RWPE1 (cell line): ENCODE results near the gene ZNF669.
"Not testable (repeated sequence)": the region's sequence is repeated elsewhere in the genome, so short reads cannot be mapped to it uniquely, and the experiment has no call there.

Source experiments
- CTCF ChIA-PET: fragments of 350-600 bp; sonication (Branson Sonifier 250); formaldehyde crosslinking; extraction: SDS; loops from one replicate; lab custom pipeline; 2021; lab: Yijun Ruan, JAX
- POLR2A ChIA-PET: fragments of 400-600 bp; formaldehyde crosslinking; extraction: SDS; loops from one replicate; lab custom pipeline; 2020; ENCODE audit warnings: antibody characterized with exemption; ENCODE audit not compliant: low non-redundant PET; lab: Yijun Ruan, JAX
- DNase-seq: peaks from one replicate; pipeline ENCODE4 v3.0.0; 2012; ENCODE audit warnings: low spot score
- H3K27ac ChIP-seq: fragments of 450-650 bp; 2 replicates; pipeline ENCODE4 v1.5.1; 2017
- TF ChIP-seq, protein P1 (sequence below): fragments of 450-650 bp; conservative IDR thresholded peaks from 2 replicates; pipeline ENCODE4 v1.5.1; 2017; ENCODE audit warnings: low read depth, mild to moderate bottlenecking

The ZNF669 gene

DNA sequence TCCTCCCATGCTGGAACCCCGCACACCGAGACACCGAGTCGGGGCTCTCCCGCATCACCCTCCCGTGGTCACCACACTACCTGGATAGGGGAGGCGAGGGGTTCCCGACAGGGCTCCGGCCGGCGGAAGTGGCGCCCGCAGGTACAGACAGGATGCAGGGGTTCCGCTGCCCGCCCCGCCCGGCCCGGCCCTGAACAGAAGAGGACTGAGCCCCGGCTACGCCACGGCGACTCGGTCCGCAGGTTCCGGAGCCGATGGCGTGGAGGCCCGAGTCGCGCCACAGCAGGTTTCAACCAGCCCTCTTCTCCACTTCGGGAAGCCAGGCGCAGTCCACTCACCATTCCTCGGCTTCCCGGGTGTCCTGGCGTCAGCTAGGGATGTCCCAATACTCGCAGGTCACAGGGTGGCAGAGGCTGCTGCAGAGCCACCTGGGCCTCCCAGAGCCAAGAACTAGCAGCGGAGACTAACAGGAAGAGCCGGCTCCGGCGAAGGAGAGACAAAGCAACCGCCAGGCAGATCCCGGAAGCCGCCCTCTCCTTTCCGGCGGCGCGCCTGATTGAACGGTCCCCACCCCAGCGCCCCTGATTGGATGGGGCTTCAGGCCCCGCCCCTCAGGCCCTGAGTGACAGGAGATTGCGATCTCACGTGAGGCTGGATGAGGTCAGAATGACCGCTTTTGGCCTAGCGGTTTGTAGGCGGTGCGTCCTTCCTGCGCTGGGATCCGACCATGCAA lies at the start of gene ZNF669:
ZNF669 (minus strand) TSS at position 498 of the 733 bp plus-strand sequence; CDS start at position 341, 157 bp downstream.
- TF ChIP-seq, protein P1, sequence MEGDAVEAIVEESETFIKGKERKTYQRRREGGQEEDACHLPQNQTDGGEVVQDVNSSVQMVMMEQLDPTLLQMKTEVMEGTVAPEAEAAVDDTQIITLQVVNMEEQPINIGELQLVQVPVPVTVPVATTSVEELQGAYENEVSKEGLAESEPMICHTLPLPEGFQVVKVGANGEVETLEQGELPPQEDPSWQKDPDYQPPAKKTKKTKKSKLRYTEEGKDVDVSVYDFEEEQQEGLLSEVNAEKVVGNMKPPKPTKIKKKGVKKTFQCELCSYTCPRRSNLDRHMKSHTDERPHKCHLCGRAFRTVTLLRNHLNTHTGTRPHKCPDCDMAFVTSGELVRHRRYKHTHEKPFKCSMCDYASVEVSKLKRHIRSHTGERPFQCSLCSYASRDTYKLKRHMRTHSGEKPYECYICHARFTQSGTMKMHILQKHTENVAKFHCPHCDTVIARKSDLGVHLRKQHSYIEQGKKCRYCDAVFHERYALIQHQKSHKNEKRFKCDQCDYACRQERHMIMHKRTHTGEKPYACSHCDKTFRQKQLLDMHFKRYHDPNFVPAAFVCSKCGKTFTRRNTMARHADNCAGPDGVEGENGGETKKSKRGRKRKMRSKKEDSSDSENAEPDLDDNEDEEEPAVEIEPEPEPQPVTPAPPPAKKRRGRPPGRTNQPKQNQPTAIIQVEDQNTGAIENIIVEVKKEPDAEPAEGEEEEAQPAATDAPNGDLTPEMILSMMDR = no peak
- peak; percentile 96 for DNase-seq
- POLR2A ChIA-PET = no interaction called here
- CTCF ChIA-PET = interaction anchor here (0.6 kb wide), 1 partner anchor 25 kb away, joined by 5 read pairs; the partner anchor contains the start of gene ZNF670
- H3K27ac ChIP-seq = peak within 1 kb of the TSS; percentile 95

DNA sequence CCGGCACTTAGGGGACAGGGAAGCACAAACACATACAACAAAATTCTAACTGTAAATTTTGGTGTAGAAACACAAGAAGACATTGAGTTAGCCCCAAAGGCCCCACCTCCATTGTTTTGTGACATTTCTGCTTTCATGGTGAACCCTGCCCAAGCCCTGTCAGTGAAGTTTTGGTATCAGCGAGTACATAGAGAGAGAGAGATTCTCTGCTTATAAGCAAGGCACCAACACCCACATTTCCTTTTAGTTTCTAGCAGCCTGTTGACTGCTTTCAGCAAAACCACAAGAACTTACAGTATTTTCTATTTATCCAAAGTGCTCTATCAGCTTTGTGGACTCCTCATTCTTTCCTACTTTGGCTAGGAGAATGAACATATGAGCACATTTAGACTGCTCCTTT lies 43.6 kb upstream of the ZNF669 start:
- CTCF ChIA-PET = no interaction called here
- H3K27ac ChIP-seq = no peak overlapping the region
- TF ChIP-seq, protein P1 = no peak
- DNase-seq = no peak
- POLR2A ChIA-PET = no interaction called here

DNA sequence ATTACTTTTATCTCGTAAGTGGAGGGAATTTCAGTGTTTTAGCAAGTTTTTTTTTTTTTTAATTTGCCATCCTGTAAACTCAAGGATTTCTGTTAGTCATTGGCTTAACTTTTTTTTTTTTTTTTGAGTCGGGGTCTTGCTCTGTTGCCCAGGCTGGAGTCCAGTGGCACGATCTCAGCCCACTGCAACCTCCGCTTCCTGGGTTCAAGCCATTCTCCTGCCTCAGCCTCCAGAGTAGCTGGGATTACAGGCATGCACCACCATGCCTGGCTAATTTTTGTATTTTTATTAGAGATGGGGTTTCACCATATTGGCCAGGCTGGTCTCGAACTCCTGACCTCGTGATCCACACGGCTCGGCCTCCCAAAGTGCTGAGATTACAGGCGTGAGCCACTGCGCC lies 43.0 kb upstream of the ZNF669 start:
- CTCF ChIA-PET = interaction anchor here (0.7 to 1.2 kb wide), 2 partner anchors 14 to 316 kb away, joined by 4 to 6 read pairs; no protein-coding TSS in a partner anchor
- DNase-seq, H3K27ac ChIP-seq, POLR2A ChIA-PET: not testable (repeated sequence)

DNA sequence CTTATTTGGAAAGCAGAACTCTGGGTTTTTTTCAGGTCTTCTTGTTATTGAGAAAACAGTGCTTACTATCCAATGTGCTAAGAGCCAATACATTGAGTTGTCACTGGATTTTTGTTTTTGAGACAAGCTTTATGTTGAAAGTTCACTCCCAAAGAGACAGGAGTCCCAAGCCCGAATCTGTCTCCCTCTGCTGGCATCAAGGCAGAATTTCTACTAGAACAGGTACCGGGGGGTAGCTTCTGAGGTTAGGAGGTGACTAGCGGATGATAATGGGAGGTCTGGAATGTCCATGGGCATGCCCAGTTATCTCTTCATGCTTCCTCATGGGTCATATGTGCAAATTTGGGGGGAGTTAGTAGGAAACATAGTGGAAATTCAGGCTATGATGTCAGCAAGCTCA lies 42.5 kb upstream of the ZNF669 start:
- POLR2A ChIA-PET = no interaction called here
- TF ChIP-seq, protein P1 = no peak
- no peak overlapping the region for H3K27ac ChIP-seq
- CTCF ChIA-PET = interaction anchor here (0.7 to 1.2 kb wide), 2 partner anchors 14 to 316 kb away, joined by 4 to 6 read pairs; no protein-coding TSS in a partner anchor
- DNase-seq = no peak

DNA sequence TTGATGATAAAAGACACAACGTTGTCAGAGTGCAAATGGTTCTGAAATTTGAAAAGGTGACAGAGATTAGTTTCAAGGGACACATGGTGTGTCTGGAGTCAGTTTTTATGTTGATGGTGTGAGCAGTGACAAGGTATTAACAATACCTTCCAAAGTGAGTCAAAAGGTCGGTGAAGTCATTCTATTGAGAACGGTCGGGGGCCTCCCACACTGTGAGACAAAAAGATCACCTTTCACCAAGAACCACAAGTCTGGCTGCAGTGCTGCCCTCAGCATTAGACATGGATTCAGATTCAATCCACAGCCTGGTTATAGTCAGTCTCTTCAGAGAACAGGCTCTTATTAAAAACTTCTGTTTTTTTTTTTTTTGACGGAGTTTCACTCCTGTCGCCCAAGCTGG lies 41.1 kb upstream of the ZNF669 start:
- TF ChIP-seq, protein P1 = no peak
- ChIA-PET CTCF (interaction anchor here (0.6 kb wide), 1 partner anchor 87 kb away, joined by 3 read pairs; no protein-coding TSS in a partner anchor), POLR2A (no interaction called here)
- DNase-seq = no peak
- H3K27ac ChIP-seq = no peak overlapping the region

DNA sequence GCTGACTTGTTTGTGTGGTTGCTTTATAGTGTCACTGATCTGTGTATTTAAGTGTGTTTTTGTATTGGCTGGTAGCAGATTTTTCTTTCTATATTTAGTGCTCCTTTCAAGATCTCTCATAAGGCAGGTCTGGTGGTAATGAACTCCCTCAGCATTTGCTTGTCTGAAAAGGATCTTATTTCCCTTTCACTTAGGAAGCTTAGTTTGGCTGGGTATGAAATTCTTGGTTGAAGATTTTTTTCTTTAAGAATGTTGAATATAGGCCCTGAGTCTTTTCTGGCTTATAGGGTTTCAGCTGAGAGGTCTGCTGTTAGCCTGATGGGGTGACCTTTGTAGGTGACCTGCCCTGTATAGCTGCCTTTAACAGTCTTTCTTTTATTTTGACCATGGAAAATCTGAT lies 35.4 kb upstream of the ZNF669 start:
- DNase-seq, H3K27ac ChIP-seq, POLR2A ChIA-PET: not testable (repeated sequence)
- CTCF ChIA-PET = interaction anchor here (0.6 kb wide), 1 partner anchor 14 kb away, joined by 3 read pairs; no protein-coding TSS in a partner anchor

DNA sequence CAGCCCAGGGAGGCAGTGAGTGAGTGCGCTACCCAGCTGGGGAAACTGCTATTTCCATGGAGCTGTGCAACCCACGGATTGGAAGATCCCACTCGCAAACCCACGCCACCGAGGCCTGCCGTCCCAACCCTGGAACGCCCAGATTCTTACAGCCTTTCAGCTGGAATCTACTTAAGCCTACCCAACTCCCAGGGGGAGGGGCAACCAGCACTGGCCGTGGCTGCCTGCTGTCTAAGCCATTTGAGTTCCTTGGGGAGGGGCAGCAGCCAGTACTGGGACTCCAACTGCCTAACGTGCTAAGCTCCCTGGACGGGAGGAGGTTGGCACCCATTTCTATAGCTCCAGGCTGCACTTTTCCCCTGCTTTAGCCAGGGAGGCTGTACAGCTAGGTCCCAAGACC lies 27.1 kb upstream of the ZNF669 start:
- DNase-seq = no peak
- CTCF ChIA-PET = no interaction called here
- TF ChIP-seq, protein P1 = no peak

DNA sequence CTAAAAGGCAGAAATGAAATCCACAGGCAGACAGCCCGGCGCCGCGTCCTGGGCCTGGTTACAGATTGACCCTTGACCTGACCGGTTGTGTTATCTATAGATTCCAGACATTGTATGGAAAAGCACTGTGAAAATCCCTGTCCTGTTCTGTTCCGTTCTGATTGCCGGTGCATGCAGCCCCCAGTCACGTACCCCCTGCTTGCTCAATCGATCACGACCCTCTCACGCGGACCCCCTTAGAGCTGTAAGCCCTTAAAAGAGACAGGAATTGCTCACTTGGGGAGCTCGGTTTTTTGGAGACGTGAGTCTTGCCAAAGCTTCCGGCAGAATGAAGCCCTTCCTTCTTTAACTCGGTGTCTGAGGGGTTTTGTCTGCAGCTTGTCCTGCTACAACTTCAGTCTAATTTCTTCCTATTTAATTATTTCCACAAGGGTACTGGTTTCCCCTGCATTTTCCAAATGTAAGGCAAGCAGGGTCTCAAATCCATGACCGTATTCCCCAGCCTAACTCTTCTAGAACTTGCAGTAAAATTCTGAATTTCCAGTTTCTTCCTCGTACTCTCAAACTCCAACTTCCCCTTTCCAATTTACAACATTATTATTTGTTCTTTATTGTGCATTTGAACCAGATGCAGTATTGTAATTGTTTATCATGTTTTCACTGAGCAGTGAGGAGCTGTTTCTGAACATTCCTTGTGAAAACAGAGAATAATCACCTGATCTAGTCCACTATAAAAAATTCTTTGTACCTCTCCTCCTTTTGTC lies 23.5 kb upstream of the ZNF669 start:
- POLR2A ChIA-PET, H3K27ac ChIP-seq: not testable (repeated sequence)

More for the DNA sequence above, 27.1 kb upstream of the ZNF669 start:
- POLR2A ChIA-PET = no interaction called here
- no peak overlapping the region for H3K27ac ChIP-seq

DNA sequence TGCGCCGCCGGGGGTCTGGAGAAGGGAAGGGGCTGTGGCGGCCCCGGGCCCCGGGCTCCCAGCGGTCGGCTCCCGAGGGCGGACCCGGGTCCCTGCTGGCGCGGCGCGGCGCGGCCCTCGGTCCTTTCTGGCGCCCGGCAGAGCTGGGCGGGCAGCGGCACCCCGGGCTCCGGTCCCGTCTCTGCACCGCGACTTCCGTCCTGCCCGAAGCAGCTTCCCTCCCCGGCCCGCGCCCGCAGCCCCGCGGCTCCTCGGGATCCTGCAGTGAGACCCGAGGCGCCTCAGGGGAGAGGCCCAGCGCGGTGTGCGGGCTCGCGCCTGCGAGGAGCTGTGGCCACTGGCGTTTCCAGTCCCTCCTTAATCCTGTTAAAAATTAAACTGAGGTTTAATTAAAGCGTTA lies 22.4 kb upstream of the ZNF669 start:
- POLR2A ChIA-PET, DNase-seq, H3K27ac ChIP-seq, CTCF ChIA-PET: not testable (repeated sequence)

More for the DNA sequence above, 23.5 kb upstream of the ZNF669 start:
- DNase-seq, CTCF ChIA-PET: not testable (repeated sequence)

DNA sequence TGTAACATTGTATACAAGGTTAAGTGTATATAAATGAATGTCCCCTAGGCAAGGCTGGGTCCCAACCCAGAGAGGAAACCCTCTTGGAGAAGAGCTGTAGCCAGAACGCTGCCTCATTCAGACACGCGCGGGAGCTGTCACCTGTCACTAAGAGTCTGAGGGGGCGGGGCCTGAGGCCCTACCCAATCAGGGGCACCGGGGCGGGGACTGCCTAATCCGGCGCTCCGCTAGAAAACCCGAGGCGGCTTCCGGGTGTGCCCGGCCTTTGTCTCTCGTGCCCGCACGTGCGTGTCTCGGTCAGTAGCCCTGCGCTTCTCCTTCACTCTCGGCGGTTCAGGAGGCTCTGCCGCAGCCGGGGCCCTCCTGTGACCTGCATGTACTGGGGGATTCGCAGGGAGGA lies 22.0 kb upstream of the ZNF669 start:
- DNase-seq, POLR2A ChIA-PET, CTCF ChIA-PET, H3K27ac ChIP-seq: not testable (repeated sequence)
